Activated CD8-positive, alpha-beta T cell treated with anti-CD3 and anti-CD28 coated beads, Interleukin-2, amount 10 ng/mL, durations not matched to agents 7 days and 5 days (primary cell): ENCODE results near the gene BIN1. TPM values are rescaled to one million over a fixed set of nuclear protein-coding genes. Genes with fewer than 3 reads are reported as not detected.

Source experiments
- ATAC-seq: fragments of 150-1000 bp; cut with Tn5 transposase; one replicate; pipeline ENCODE4 v1.10.0; 2021; ENCODE audit warnings: moderate library complexity
- CTCF ChIA-PET: fragments of 350-600 bp; sonication (Branson Sonifier 250); formaldehyde crosslinking; loops from one replicate; lab custom pipeline; 2021; ENCODE audit warnings: antibody characterized with exemption; lab: Charles Lee
- POLR2A ChIA-PET: fragments of 350-600 bp; sonication (Branson Sonifier 250); formaldehyde crosslinking; loops from one replicate; lab custom pipeline; 2021; ENCODE audit warnings: antibody characterized with exemption; lab: Charles Lee
- DNase-seq: peaks from one replicate; pipeline ENCODE4 v3.0.0-alpha.2; 2020
- H3K27ac Mint-ChIP-seq: one replicate; pipeline ENCODE4 v1.8.0; 2021; ENCODE audit warnings: mild to moderate bottlenecking, mixed read lengths
- H3K27me3 Mint-ChIP-seq: one replicate; pipeline ENCODE4 v1.8.0; 2021; ENCODE audit warnings: low read depth, mixed read lengths
- H3K36me3 Mint-ChIP-seq: one replicate; pipeline ENCODE4 v1.8.0; 2021; ENCODE audit warnings: low read depth, mixed read lengths
- H3K4me1 Mint-ChIP-seq: one replicate; pipeline ENCODE4 v1.8.0; 2021; ENCODE audit warnings: low read depth, mixed read lengths
- H3K4me3 Mint-ChIP-seq: one replicate; pipeline ENCODE4 v1.8.0; 2021; ENCODE audit warnings: mild to moderate bottlenecking, mixed read lengths
- H3K9me3 Mint-ChIP-seq: one replicate; pipeline ENCODE4 v1.8.0; 2022; ENCODE audit warnings: mixed read lengths; ENCODE audit not compliant: insufficient read depth
- total RNA-seq, 2 experiments: library from RNA; stranded (reverse); gene quantifications; one replicate each; pipeline ENCODE4 v1.2.3, GENCODE V29; 2021

Gene BIN1
- 100 to 1,000 TPM; 125 to 127 TPM for total RNA-seq

GRCh38 chr2:127106991-127107621, at the start of gene BIN1:
TSS of gene BIN1 (minus strand) at chr2:127107154. CDS start at chr2:127106943, 211 bp downstream.
- ATAC-seq = peak; percentile 91
- ChIA-PET CTCF (interaction anchor here (1.7 kb wide), 1 partner anchor 39 kb away, joined by 5 read pairs; no protein-coding TSS in a partner anchor), POLR2A (interaction anchor here (1.4 kb wide), 1 partner anchor 27 kb away, joined by 7 read pairs; no protein-coding TSS in a partner anchor)
- no peak within 1 kb of the TSS for H3K27ac Mint-ChIP-seq
- peak; percentile 73 for DNase-seq
- H3K27me3 Mint-ChIP-seq = peaks cover 32% of the 10 kb centered on the region
- H3K36me3 Mint-ChIP-seq = no peaks in the 10 kb centered on the region
- H3K4me1 Mint-ChIP-seq = peaks cover 10% of the 10 kb centered on the region
- no peaks in the 10 kb centered on the region for H3K9me3 Mint-ChIP-seq
- H3K4me3 Mint-ChIP-seq = peak within 1 kb of the TSS; percentile 78

- DNase-seq (no peak), ATAC-seq (no peak)
- CTCF ChIA-PET = no interaction called here
- POLR2A ChIA-PET = no interaction called here
- Mint-ChIP-seq H3K4me1 (no peaks in the 10 kb centered on the region), H3K36me3 (no peaks in the 10 kb centered on the region), H3K27me3 (peaks cover 2% of the 10 kb centered on the region), H3K27ac (no peak overlapping the region), H3K9me3 (no peaks in the 10 kb centered on the region), H3K4me3 (no peak overlapping the region)
Observed at GRCh38 chr2:127155947-127156346, 49.0 kb upstream of the BIN1 start.

- Mint-ChIP-seq H3K27me3 (peaks cover 2% of the 10 kb centered on the region), H3K4me3 (no peak overlapping the region), H3K4me1 (no peaks in the 10 kb centered on the region), H3K9me3 (no peaks in the 10 kb centered on the region), H3K27ac (no peak overlapping the region), H3K36me3 (no peaks in the 10 kb centered on the region)
- no peak for DNase-seq
- POLR2A ChIA-PET = no interaction called here
- CTCF ChIA-PET = interaction anchor here (0.6 kb wide), 1 partner anchor 743 kb away, joined by 3 read pairs; no protein-coding TSS in a partner anchor
- no peak for ATAC-seq
Observed at GRCh38 chr2:127155028-127155581, 48.2 kb upstream of the BIN1 start.

GRCh38 chr2:127154396-127154795, 47.4 kb upstream of the BIN1 start:
- peaks cover 2% of the 10 kb centered on the region for H3K27me3 Mint-ChIP-seq
- ATAC-seq (no peak), DNase-seq (no peak)
- no peaks in the 10 kb centered on the region for H3K4me1 Mint-ChIP-seq
- H3K4me3 Mint-ChIP-seq = no peak overlapping the region
- H3K9me3 Mint-ChIP-seq = no peaks in the 10 kb centered on the region
- ChIA-PET POLR2A (no interaction called here), CTCF (interaction anchor here (0.6 kb wide), 1 partner anchor 744 kb away, joined by 3 read pairs; no protein-coding TSS in a partner anchor)
- H3K36me3 Mint-ChIP-seq = no peaks in the 10 kb centered on the region
- H3K27ac Mint-ChIP-seq = no peak overlapping the region

GRCh38 chr2:127153691-127154158, 46.8 kb upstream of the BIN1 start:
- Mint-ChIP-seq H3K27me3 (no peaks in the 10 kb centered on the region), H3K9me3 (no peaks in the 10 kb centered on the region), H3K36me3 (no peaks in the 10 kb centered on the region), H3K27ac (no peak overlapping the region), H3K4me1 (no peaks in the 10 kb centered on the region), H3K4me3 (no peak overlapping the region)
- DNase-seq = no peak
- POLR2A ChIA-PET = no interaction called here
- CTCF ChIA-PET = no interaction called here
- ATAC-seq = no peak

GRCh38 chr2:127150996-127151395, 44.0 kb upstream of the BIN1 start:
- no peaks in the 10 kb centered on the region for H3K4me1 Mint-ChIP-seq

GRCh38 chr2:127149384-127149783, 42.4 kb upstream of the BIN1 start:
- H3K4me1 Mint-ChIP-seq = no peaks in the 10 kb centered on the region
- H3K4me3 Mint-ChIP-seq = no peak overlapping the region
- ATAC-seq = no peak
- CTCF ChIA-PET = no interaction called here
- no peaks in the 10 kb centered on the region for H3K27me3 Mint-ChIP-seq
- POLR2A ChIA-PET = no interaction called here
- H3K36me3 Mint-ChIP-seq = no peaks in the 10 kb centered on the region
- H3K27ac Mint-ChIP-seq = no peak overlapping the region
- DNase-seq = no peak
- H3K9me3 Mint-ChIP-seq = no peaks in the 10 kb centered on the region

More at GRCh38 chr2:127150996-127151395, 44.0 kb upstream of the BIN1 start:
- ATAC-seq = no peak
- CTCF ChIA-PET = interaction anchor here (0.6 to 1.4 kb wide), 2 partner anchors 11 to 47 kb away, joined by 3 to 8 read pairs; no protein-coding TSS in a partner anchor
- Mint-ChIP-seq H3K4me3 (no peak overlapping the region), H3K9me3 (no peaks in the 10 kb centered on the region), H3K36me3 (no peaks in the 10 kb centered on the region), H3K27me3 (no peaks in the 10 kb centered on the region), H3K27ac (no peak overlapping the region)
- POLR2A ChIA-PET = no interaction called here
- no peak for DNase-seq

- ChIA-PET POLR2A (no interaction called here), CTCF (no interaction called here)
- ATAC-seq (no peak), DNase-seq (peak; percentile 5)
- Mint-ChIP-seq H3K4me1 (no peaks in the 10 kb centered on the region), H3K27ac (no peak overlapping the region), H3K9me3 (no peaks in the 10 kb centered on the region), H3K27me3 (no peaks in the 10 kb centered on the region), H3K4me3 (no peak overlapping the region), H3K36me3 (no peaks in the 10 kb centered on the region)
Observed at GRCh38 chr2:127146820-127147502, 40.0 kb upstream of the BIN1 start.

GRCh38 chr2:127146071-127146725, 39.2 kb upstream of the BIN1 start:
- ChIA-PET POLR2A (no interaction called here), CTCF (no interaction called here)
- H3K4me3 Mint-ChIP-seq = no peak overlapping the region
- H3K27ac Mint-ChIP-seq = no peak overlapping the region
- ATAC-seq (no peak), DNase-seq (peak; percentile 18)
- H3K36me3 Mint-ChIP-seq = no peaks in the 10 kb centered on the region
- H3K27me3 Mint-ChIP-seq = peaks cover 3% of the 10 kb centered on the region
- H3K4me1 Mint-ChIP-seq = no peaks in the 10 kb centered on the region
- H3K9me3 Mint-ChIP-seq = no peaks in the 10 kb centered on the region

GRCh38 chr2:127145280-127145895, 38.4 kb upstream of the BIN1 start:
- H3K4me1 Mint-ChIP-seq = no peaks in the 10 kb centered on the region
- ATAC-seq (no peak), DNase-seq (peak; percentile 7)
- H3K27me3 Mint-ChIP-seq = peaks cover 7% of the 10 kb centered on the region
- H3K4me3 Mint-ChIP-seq = no peak overlapping the region
- H3K27ac Mint-ChIP-seq = no peak overlapping the region
- no peaks in the 10 kb centered on the region for H3K36me3 Mint-ChIP-seq
- CTCF ChIA-PET = no interaction called here
- no peaks in the 10 kb centered on the region for H3K9me3 Mint-ChIP-seq
- POLR2A ChIA-PET = no interaction called here
